ENCODE measurements around the gene B3GNT3.
"Not testable (repeated sequence)": the region's sequence is repeated elsewhere in the genome, so short reads cannot be mapped to it uniquely, and the experiment has no call there.

Gene B3GNT3

GRCh38 chr19:17764348-17764747 is 30.6 kb upstream of the B3GNT3 start:
- no peak for DNase-seq (ENCODE audit: low read depth, low spot score)

GRCh38 chr19:17765069-17765618 is 29.8 kb upstream of the B3GNT3 start:
- no peak for DNase-seq (ENCODE audit: low read depth, low spot score)
- no peak overlapping the region for H3K4me3 ChIP-seq (ENCODE audit: low read length)

More at GRCh38 chr19:17764348-17764747, 30.6 kb upstream of the B3GNT3 start:
- H3K4me3 ChIP-seq (ENCODE audit: low read length) = no peak overlapping the region

- no peak overlapping the region for H3K4me3 ChIP-seq (ENCODE audit: low read length)
- DNase-seq (ENCODE audit: low read depth, low spot score) = no peak
These were observed 28.3 kb upstream of the B3GNT3 start for GRCh38 chr19:17766543-17767131.

- H3K4me3 ChIP-seq (ENCODE audit: low read length) = no peak overlapping the region
- DNase-seq (ENCODE audit: low read depth, low spot score) = no peak
These were observed 27.4 kb upstream of the B3GNT3 start for GRCh38 chr19:17767559-17767958.

GRCh38 chr19:17770613-17771012 is 24.3 kb upstream of the B3GNT3 start:
- H3K4me3 ChIP-seq (ENCODE audit: low read length) = no peak overlapping the region
- no peak for DNase-seq (ENCODE audit: low read depth, low spot score)

- no peak overlapping the region for H3K4me3 ChIP-seq (ENCODE audit: low read length)
- no peak for DNase-seq (ENCODE audit: low read depth, low spot score)
These were observed 22.8 kb upstream of the B3GNT3 start for GRCh38 chr19:17772172-17772571.

- DNase-seq (ENCODE audit: low read depth, low spot score) = no peak
- no peak overlapping the region for H3K4me3 ChIP-seq (ENCODE audit: low read length)
These were observed 19.6 kb upstream of the B3GNT3 start for GRCh38 chr19:17775245-17775927.

GRCh38 chr19:17775991-17776803 is 18.7 kb upstream of the B3GNT3 start:
- DNase-seq (ENCODE audit: low read depth, low spot score) = no peak
- no peak overlapping the region for H3K4me3 ChIP-seq (ENCODE audit: low read length)

- not testable (repeated sequence) for DNase-seq (ENCODE audit: low read depth, low spot score); H3K4me3 ChIP-seq (ENCODE audit: low read length)
These were observed 17.1 kb upstream of the B3GNT3 start for GRCh38 chr19:17777840-17778239.

GRCh38 chr19:17778251-17778967 is 16.5 kb upstream of the B3GNT3 start:
- H3K4me3 ChIP-seq (ENCODE audit: low read length) = no peak overlapping the region
- no peak for DNase-seq (ENCODE audit: low read depth, low spot score)

- DNase-seq (ENCODE audit: low read depth, low spot score) = no peak
- no peak overlapping the region for H3K4me3 ChIP-seq (ENCODE audit: low read length)
These were observed 15.7 kb upstream of the B3GNT3 start for GRCh38 chr19:17778968-17779929.

- no peak for DNase-seq (ENCODE audit: low read depth, low spot score)
- H3K4me3 ChIP-seq (ENCODE audit: low read length) = no peak overlapping the region
These were observed 14.2 kb upstream of the B3GNT3 start for GRCh38 chr19:17780781-17781180.

GRCh38 chr19:17783721-17784120 is 11.2 kb upstream of the B3GNT3 start:
- not testable (repeated sequence) for DNase-seq (ENCODE audit: low read depth, low spot score)

GRCh38 chr19:17784201-17785008 is 10.5 kb upstream of the B3GNT3 start:
- H3K4me3 ChIP-seq (ENCODE audit: low read length) = no peak overlapping the region
- peak; percentile 63 for DNase-seq (ENCODE audit: low read depth, low spot score)

More at GRCh38 chr19:17783721-17784120, 11.2 kb upstream of the B3GNT3 start:
- H3K4me3 ChIP-seq (ENCODE audit: low read length) = not testable (repeated sequence)

- no peak overlapping the region for H3K4me3 ChIP-seq (ENCODE audit: low read length)
- no peak for DNase-seq (ENCODE audit: low read depth, low spot score)
These were observed 7.5 kb upstream of the B3GNT3 start for GRCh38 chr19:17787274-17787913.

- H3K4me3 ChIP-seq (ENCODE audit: low read length) = no peak overlapping the region
- no peak for DNase-seq (ENCODE audit: low read depth, low spot score)
These were observed 6.3 kb upstream of the B3GNT3 start for GRCh38 chr19:17788632-17789031.
